ENCODE data around the gene SHISAL1. TPM values are rescaled to one million over a fixed set of nuclear protein-coding genes. Genes with fewer than 3 reads are reported as not detected.

The SHISAL1 gene
- total and polyA plus RNA-seq, 2 donors (not counting 3 experiments of a cell fraction or from before 2014, with no cell fraction given), result 0.01 to 0.07 TPM

- DNase-seq (ENCODE audit: low read depth, low spot score) (no peak), FAIRE-seq (no peak)
- no peaks in the 10 kb centered on the region for H3K79me2 ChIP-seq (ENCODE audit: control insufficient read depth, insufficient read depth, low read length)
- H3K4me2 ChIP-seq (ENCODE audit: insufficient read depth, low read length), result no peak overlapping the region
- H3K4me1 ChIP-seq (ENCODE audit: control insufficient read depth, extremely low read depth, insufficient read depth, low read length), result peaks cover 18% of the 10 kb centered on the region
- CTCF ChIA-PET, result interaction anchor here (1.7 kb wide), 1 partner anchor 208 kb away, joined by 6 read pairs; no protein-coding TSS in a partner anchor
- H2AFZ ChIP-seq (ENCODE audit: low read depth, low read length), result no peak overlapping the region
- H3K27ac ChIP-seq (ENCODE audit: insufficient read depth, low read depth, low read length), result no peak overlapping the region
- H3K27me3 ChIP-seq (ENCODE audit: control insufficient read depth in 2 of 2, insufficient read depth in 2 of 2, low read length in 2 of 2), result no peaks in the 10 kb centered on the region
- no peaks in the 10 kb centered on the region for H3K9me1 ChIP-seq (replicated peaks; ENCODE audit: control insufficient read depth, extremely low read depth, insufficient read depth, low read length)
- POLR2A ChIA-PET, result no interaction called here
- TF ChIP-seq MYC (IDR thresholded peaks at IDR 0.05; ENCODE audit: low read depth, low read length) (no peak), JUN (IDR thresholded peaks at IDR 0.05; ENCODE audit: borderline replicate concordance, insufficient read depth, insufficient read length, low read depth) (no peak), EZH2 (IDR thresholded peaks at IDR 0.05; ENCODE audit: borderline replicate concordance, low read depth, low read length, severe bottlenecking) (no peak), MAX (IDR thresholded peaks at IDR 0.05; ENCODE audit: insufficient read depth, insufficient read length) (no peak), GATA2 (IDR thresholded peaks at IDR 0.05; ENCODE audit: insufficient read depth, insufficient read length, low read depth, low read length) (no peak), POLR2AphosphoS5 (IDR thresholded peaks at IDR 0.05; ENCODE audit: insufficient read depth, low read depth, low read length) (no peak), FOS (IDR thresholded peaks at IDR 0.05; ENCODE audit: borderline replicate concordance, insufficient read depth, low read length) (no peak), CTCF (IDR thresholded peaks at IDR 0.05; ENCODE audit: extremely low read depth in 1 of 2, insufficient read depth in 1 of 2, low read depth in 1 of 2, low read length in 2 of 2) (no peak), POLR2A (IDR thresholded peaks at IDR 0.05; ENCODE audit: low read depth, low read length) (no peak)
- H3K36me3 ChIP-seq (ENCODE audit: control insufficient read depth in 2 of 2, extremely low read depth in 1 of 2, insufficient read depth in 2 of 2, low read length in 2 of 2), result no peaks in the 10 kb centered on the region
- intact Hi-C loops (cut with micrococcal nuclease) (loop anchor here (10.0 kb wide), 1 partner anchor 265 kb away; no protein-coding TSS in a partner anchor), dilution Hi-C loops (cut with MboI; ENCODE audit: extremely low pct_ligation_motif_present, low sequenced_read_pairs) (no loop called here)
- H3K9ac ChIP-seq (replicated peaks; ENCODE audit: extremely low read depth, insufficient read depth, low read length), result no peak overlapping the region
- no peak overlapping the region for H3K4me3 ChIP-seq (replicated peaks in 1 of 3; ENCODE audit: insufficient read depth in 1 of 3, low read depth in 1 of 3, low read length in 3 of 3)
- BruUV-seq (replicated peaks), result no TSS peak
- H4K20me1 ChIP-seq (replicated peaks; ENCODE audit: control insufficient read depth, extremely low read depth, insufficient read depth, low read length), result no peaks in the 10 kb centered on the region
- H3K9me3 ChIP-seq (replicated peaks; ENCODE audit: control insufficient read depth, insufficient read depth, low read length), result no peaks in the 10 kb centered on the region
Measured at GRCh38 chr22:44359496-44360110, 46.9 kb upstream of the SHISAL1 start.
